PC-3 (cell line): ENCODE data around the gene HDGFL2. TPM values are rescaled to one million over a fixed set of nuclear protein-coding genes. Genes with fewer than 3 reads are reported as not detected.
A peak's percentile ranks its signal among the peaks of the same experiment; 100 is the strongest.

ENCODE experiments used
- ATAC-seq: fragments of 200-7000 bp; cut with Tn5 transposase; 2 replicates; pipeline ENCODE4 v1.9.1; 2020; ENCODE audit warnings: mild to moderate bottlenecking, moderate library complexity
- BruUV-seq: library from RNA; stranded (reverse); fragments of 400-500 nt; replicated peaks from 2 replicates; lab custom pipeline; 2021; lab: Mats Ljungman, UMichigan
- CTCF ChIA-PET: fragments of 300-600 bp; sonication (Branson Sonifier 250); formaldehyde crosslinking; loops from one replicate; lab custom pipeline; 2022; ENCODE audit warnings: antibody characterized with exemption; lab: Charles Lee
- POLR2A ChIA-PET: fragments of 300-600 bp; sonication (Branson Sonifier 250); formaldehyde crosslinking; loops from one replicate; lab custom pipeline; 2022; ENCODE audit warnings: antibody characterized with exemption; ENCODE audit not compliant: unreplicated experiment; lab: Charles Lee
- DNase-seq: peaks from one replicate; pipeline ENCODE4 v3.0.0-alpha.2; 2015
- H2AFZ ChIP-seq: fragments of 300-600 bp; sonication (generic); 2 replicates; pipeline ENCODE4 v1.6.0; 2016; ENCODE audit warnings: antibody characterized with exemption, low read length
- H3F3A ChIP-seq: fragments of 300-600 bp; sonication (generic); one replicate; pipeline ENCODE4 v1.6.0; 2017; ENCODE audit warnings: antibody characterized with exemption, low read length, control low read depth, mild to moderate bottlenecking; ENCODE audit not compliant: unreplicated experiment
- H3K27ac ChIP-seq: fragments of 300-600 bp; sonication (generic); 2 replicates; pipeline ENCODE4 v1.5.1; 2016; ENCODE audit warnings: mild to moderate bottlenecking, low read length
- H3K27me3 ChIP-seq: fragments of 300-600 bp; sonication (generic); 2 replicates; pipeline ENCODE4 v1.6.1; 2016; ENCODE audit warnings: low read length, mixed read lengths
- H3K36me3 ChIP-seq: fragments of 300-600 bp; sonication (generic); 2 replicates; pipeline ENCODE4 v1.6.1; 2016; ENCODE audit warnings: low read depth, mixed run types, low read length, mixed read lengths
- H3K4me1 ChIP-seq: fragments of 300-600 bp; sonication (generic); 2 replicates; pipeline ENCODE4 v1.5.1; 2016; ENCODE audit warnings: low read length; ENCODE audit not compliant: insufficient read depth
- H3K4me2 ChIP-seq: fragments of 300-600 bp; sonication (generic); 2 replicates; pipeline ENCODE4 v1.6.0; 2016; ENCODE audit warnings: low read length
- H3K4me3 ChIP-seq: fragments of 300-600 bp; sonication (generic); 2 replicates; pipeline ENCODE4 v1.5.1; 2016; ENCODE audit warnings: mild to moderate bottlenecking, low read length, mixed read lengths
- H3K79me2 ChIP-seq: fragments of 300-600 bp; sonication (generic); 2 replicates; pipeline ENCODE4 v1.6.1; 2017; ENCODE audit warnings: low read length, mixed read lengths
- H3K9ac ChIP-seq: fragments of 300-600 bp; sonication (generic); 2 replicates; pipeline ENCODE4 v1.6.0; 2016; ENCODE audit warnings: mild to moderate bottlenecking, low read length
- H3K9me2 ChIP-seq: fragments of 300-600 bp; sonication (generic); replicated peaks from 2 replicates; pipeline ENCODE4 v1.6.1; 2016; ENCODE audit warnings: mixed run types, low read length, mixed read lengths
- H3K9me3 ChIP-seq: fragments of 300-600 bp; sonication (generic); 2 replicates; pipeline ENCODE4 v1.6.1; 2016; ENCODE audit warnings: low read length, mixed read lengths
- H4K20me1 ChIP-seq: fragments of 300-600 bp; sonication (generic); 2 replicates; pipeline ENCODE4 v1.6.1; 2016; ENCODE audit warnings: low read length, mixed read lengths
- CTCF ChIP-seq: fragments of 300-600 bp; sonication (generic); conservative IDR thresholded peaks from 2 replicates; pipeline ENCODE4 v1.5.1; 2017; ENCODE audit warnings: antibody characterized with exemption, low read depth, mild to moderate bottlenecking, low read length
- EZH2 ChIP-seq: fragments of 300-600 bp; sonication (generic); IDR thresholded peaks from one replicate; pipeline ENCODE4 v1.6.1; 2017; ENCODE audit warnings: antibody characterized with exemption, mild to moderate bottlenecking, low read length; ENCODE audit not compliant: unreplicated experiment
- EZH2phosphoT487 ChIP-seq: fragments of 300-600 bp; sonication (generic); IDR thresholded peaks from 2 replicates; pipeline ENCODE4 v1.6.1; 2018; ENCODE audit warnings: mild to moderate bottlenecking, antibody characterized with exemption, low read length, borderline replicate concordance
- intact Hi-C: fragments of 100-400 bp; cut with micrococcal nuclease; formaldehyde crosslinking; loops from 2 replicates; pipeline ENCODE4 v1.9.0; 2023
- total RNA-seq: library from RNA; depleted of rRNA; stranded (reverse); fragments of >200 nt; gene quantifications from 2 replicates; pipeline ENCODE4 v1.2.3, GENCODE V29; 2014

The HDGFL2 gene
- total RNA-seq, 1 experiment from 2014 or later = 111 TPM

DNA sequence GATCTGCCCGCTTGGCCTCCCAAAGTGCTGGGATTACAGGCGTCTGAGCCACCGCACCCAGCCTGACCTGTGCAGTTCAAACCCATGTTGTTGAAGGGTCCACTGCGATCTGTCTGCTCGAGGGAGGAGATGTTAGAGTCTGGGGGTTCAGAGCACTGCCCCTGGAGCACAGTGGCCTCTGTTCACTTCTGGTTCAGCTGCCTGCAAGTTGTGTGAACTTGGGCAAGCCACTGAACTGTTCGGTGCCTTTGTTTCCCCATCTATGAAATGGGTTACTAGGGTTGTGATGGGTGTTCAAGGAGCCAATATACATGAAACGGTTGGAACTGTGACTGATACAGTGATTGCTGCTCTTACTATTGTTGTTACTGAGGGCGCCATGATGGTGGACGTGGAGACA, 61.2 kb downstream of the HDGFL2 start:
- POLR2A ChIA-PET = no interaction called here
- H3K27me3 ChIP-seq = no peaks in the 10 kb centered on the region
- no peak overlapping the region for H3K9ac ChIP-seq
- no peak overlapping the region for H3K4me3 ChIP-seq
- H3K4me2 ChIP-seq = no peak overlapping the region
- H4K20me1 ChIP-seq = no peaks in the 10 kb centered on the region
- no peaks in the 10 kb centered on the region for H3K79me2 ChIP-seq
- H3K36me3 ChIP-seq = no peaks in the 10 kb centered on the region
- no peaks in the 10 kb centered on the region for H3F3A ChIP-seq
- DNase-seq = no peak
- no TSS peak for BruUV-seq
- peaks cover 24% of the 10 kb centered on the region for H3K4me1 ChIP-seq
- H2AFZ ChIP-seq = no peak overlapping the region
- no peaks in the 10 kb centered on the region for H3K9me2 ChIP-seq
- H3K9me3 ChIP-seq = no peaks in the 10 kb centered on the region
- no peak for ATAC-seq
- H3K27ac ChIP-seq = no peak overlapping the region
- TF ChIP-seq CTCF = no peak
- no peak for TF ChIP-seq EZH2phosphoT487
- no peak for TF ChIP-seq EZH2
- CTCF ChIA-PET = no interaction called here
- intact Hi-C loops = no loop called here

DNA sequence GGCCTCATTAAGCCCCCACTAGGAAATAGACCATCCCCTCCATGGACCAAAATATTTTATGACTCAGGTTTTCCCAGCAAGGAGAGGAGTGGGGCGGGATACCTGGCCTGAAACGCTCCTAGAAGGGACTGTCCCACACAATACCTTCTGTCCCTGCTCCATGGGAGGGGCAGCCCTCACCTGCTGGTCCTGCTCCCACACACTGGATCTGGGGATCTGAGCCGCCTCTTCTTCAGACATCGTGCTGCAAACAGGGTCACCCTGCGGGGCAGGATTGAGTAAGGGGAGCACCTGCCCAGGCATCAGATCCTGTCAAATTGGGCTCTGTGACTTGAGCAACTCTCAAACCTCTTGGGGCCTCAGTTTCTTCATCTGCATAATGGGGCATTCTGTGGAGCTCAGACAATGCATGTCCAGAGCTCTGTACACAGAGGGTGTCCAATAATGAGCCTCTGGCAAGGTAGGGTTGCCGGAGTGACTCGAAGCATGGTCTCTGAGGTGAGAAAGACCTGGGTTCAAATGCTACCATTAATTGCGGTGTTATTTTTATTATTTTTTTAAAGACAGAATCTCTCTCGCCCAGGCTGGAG, 61.8 kb downstream of the HDGFL2 start:
- Histone ChIP-seq H3K4me2 (no peak overlapping the region), H3K36me3 (no peaks in the 10 kb centered on the region), H3F3A (no peaks in the 10 kb centered on the region), H4K20me1 (no peaks in the 10 kb centered on the region), H3K9me2 (no peaks in the 10 kb centered on the region), H3K4me1 (peaks cover 24% of the 10 kb centered on the region), H3K79me2 (no peaks in the 10 kb centered on the region), H3K27me3 (no peaks in the 10 kb centered on the region), H3K4me3 (no peak overlapping the region), H3K27ac (no peak overlapping the region), H2AFZ (no peak overlapping the region), H3K9me3 (no peaks in the 10 kb centered on the region), H3K9ac (no peak overlapping the region)
- ATAC-seq (no peak), DNase-seq (no peak)
- ChIA-PET POLR2A (no interaction called here), CTCF (no interaction called here)
- no TSS peak for BruUV-seq
- TF ChIP-seq EZH2phosphoT487 = no peak
- TF ChIP-seq EZH2 = no peak
- no peak for TF ChIP-seq CTCF
- intact Hi-C loops = no loop called here

DNA sequence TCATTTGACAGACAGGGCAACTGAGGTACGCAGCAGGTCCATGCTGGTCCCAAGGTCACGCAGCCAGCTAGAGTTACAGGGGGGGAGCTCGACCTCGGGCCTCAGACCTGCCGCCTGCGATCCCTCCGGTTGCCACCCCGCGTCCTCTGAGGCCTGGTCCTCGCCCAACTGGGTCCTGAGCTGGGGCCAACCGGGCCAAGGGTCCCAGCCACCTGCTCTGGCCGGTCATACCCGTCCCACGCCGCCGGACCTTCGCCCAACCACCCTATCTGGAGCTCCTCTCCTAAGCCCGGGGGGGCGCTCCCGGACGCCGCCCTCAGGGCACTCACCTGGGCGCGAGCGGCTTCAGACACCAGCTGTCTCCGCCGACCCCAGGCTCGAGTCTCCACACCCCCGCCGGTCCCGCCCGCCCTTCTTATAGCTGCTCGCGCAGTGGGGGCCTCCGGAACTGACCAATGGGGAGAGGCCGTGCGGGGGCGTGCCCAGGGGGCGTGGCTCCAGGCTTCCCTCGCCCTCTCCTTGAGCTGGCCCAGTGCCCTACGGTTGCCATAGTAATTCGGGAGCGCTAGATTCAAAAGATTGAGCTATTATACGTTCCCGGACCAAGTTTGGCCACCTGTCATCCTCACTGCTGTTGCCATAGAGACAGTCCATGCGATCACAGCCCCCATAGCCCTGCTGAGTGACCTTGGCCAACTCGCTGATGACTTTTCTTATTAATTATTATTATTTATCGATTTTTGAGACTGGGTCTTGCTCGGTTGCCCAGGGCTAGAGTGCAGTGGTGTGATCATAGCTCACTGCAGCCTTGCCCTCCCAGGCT, 63.0 kb downstream of the HDGFL2 start, which contains the start of gene PLIN5:
TSS of gene PLIN5 (minus strand) at position 389 of the 823 bp plus-strand sequence. CDS start 1,150 bp downstream, outside the sequence.
- ChIA-PET POLR2A (interaction anchor here (0.6 to 0.7 kb wide), 4 partner anchors 12 to 259 kb away, joined by 3 to 5 read pairs (median 4); no protein-coding TSS in a partner anchor), CTCF (interaction anchor here (0.6 kb wide), 1 partner anchor 12 kb away, joined by 4 read pairs; no protein-coding TSS in a partner anchor)
- peak within 1 kb of the TSS; percentile 63 for H3K4me3 ChIP-seq
- peaks cover 24% of the 10 kb centered on the region for H3K4me1 ChIP-seq
- intact Hi-C loops = no loop called here
- ATAC-seq = peak; percentile 77
- no peaks in the 10 kb centered on the region for H3K36me3 ChIP-seq
- BruUV-seq = TSS peak; percentile 39
- H3K9me3 ChIP-seq = no peaks in the 10 kb centered on the region
- no peak for TF ChIP-seq EZH2phosphoT487
- no peak; the same call in 1 of the 2 replicates for TF ChIP-seq CTCF
- TF ChIP-seq EZH2 = no peak
- peak; percentile 83 for DNase-seq
- no peak within 1 kb of the TSS for H3K9ac ChIP-seq
- H3K27me3 ChIP-seq = no peaks in the 10 kb centered on the region
- H3K4me2 ChIP-seq = peak within 1 kb of the TSS; percentile 92
- H4K20me1 ChIP-seq = no peaks in the 10 kb centered on the region
- H3K79me2 ChIP-seq = no peaks in the 10 kb centered on the region
- H2AFZ ChIP-seq = peak within 1 kb of the TSS; percentile 79
- no peaks in the 10 kb centered on the region for H3F3A ChIP-seq
- H3K9me2 ChIP-seq = no peaks in the 10 kb centered on the region
- no peak within 1 kb of the TSS for H3K27ac ChIP-seq
